Hepatocyte (in vitro differentiated cells): ENCODE results near the gene PITPNC1. TPM values are rescaled to one million over a fixed set of nuclear protein-coding genes. Genes with fewer than 3 reads are reported as not detected.

Experiments used
- DNase-seq: peaks from one replicate; pipeline ENCODE4 v3.0.0-alpha.2; 2016; ENCODE audit warnings: low spot score
- H2AFZ ChIP-seq: fragments of 200-600 bp; sonication (generic); 2 replicates; pipeline ENCODE4 v1.6.0; 2016; ENCODE audit warnings: antibody characterized with exemption, mild to moderate bottlenecking
- H3K27ac ChIP-seq: fragments of 200-600 bp; sonication (generic); 2 replicates; pipeline ENCODE4 v1.5.1; 2016; ENCODE audit warnings: mild to moderate bottlenecking
- H3K27me3 ChIP-seq: fragments of 200-600 bp; sonication (generic); 2 replicates; pipeline ENCODE4 v1.6.1; 2016
- H3K36me3 ChIP-seq: fragments of 200-600 bp; sonication (generic); replicated peaks from 2 replicates; pipeline ENCODE4 v1.5.1; 2016; ENCODE audit warnings: low read depth; ENCODE audit not compliant: insufficient read depth
- H3K4me1 ChIP-seq: fragments of 200-600 bp; sonication (generic); 2 replicates; pipeline ENCODE4 v1.5.1; 2016; ENCODE audit warnings: mild to moderate bottlenecking, moderate library complexity; ENCODE audit not compliant: insufficient read depth
- H3K4me2 ChIP-seq: fragments of 200-600 bp; sonication (generic); 2 replicates; pipeline ENCODE4 v1.6.0; 2016
- H3K4me3 ChIP-seq: fragments of 200-600 bp; sonication (generic); 2 replicates; pipeline ENCODE4 v1.5.1; 2016; ENCODE audit warnings: mild to moderate bottlenecking
- H3K79me2 ChIP-seq: fragments of 200-600 bp; sonication (generic); 2 replicates; pipeline ENCODE4 v1.6.0; 2017; ENCODE audit warnings: mild to moderate bottlenecking
- H3K9me2 ChIP-seq: fragments of 200-600 bp; sonication (generic); replicated peaks from 2 replicates; pipeline ENCODE4 v1.6.0; 2017; ENCODE audit warnings: mild to moderate bottlenecking; ENCODE audit not compliant: insufficient read depth
- H3K9me3 ChIP-seq: fragments of 200-600 bp; sonication (generic); 2 replicates; pipeline ENCODE4 v1.5.1; 2016; ENCODE audit warnings: low read depth, mild to moderate bottlenecking
- H4K20me1 ChIP-seq: fragments of 200-600 bp; sonication (generic); 2 replicates; pipeline ENCODE4 v1.6.0; 2016; ENCODE audit warnings: mild to moderate bottlenecking; ENCODE audit not compliant: insufficient read depth, poor library complexity, severe bottlenecking
- CTCF ChIP-seq: fragments of 200-600 bp; sonication (generic); IDR thresholded peaks from 2 replicates; pipeline ENCODE4 v1.5.1; 2016; ENCODE audit warnings: antibody characterized with exemption, mild to moderate bottlenecking; ENCODE audit not compliant: poor library complexity
- EZH2 ChIP-seq: fragments of 200-600 bp; sonication (generic); IDR thresholded peaks from 2 replicates; pipeline ENCODE4 v1.6.1; 2016; ENCODE audit warnings: antibody characterized with exemption, mild to moderate bottlenecking, borderline replicate concordance
- EZH2phosphoT487 ChIP-seq: fragments of 200-600 bp; sonication (generic); IDR thresholded peaks from one replicate; pipeline ENCODE4 v1.6.1; 2018; ENCODE audit warnings: antibody characterized with exemption, mild to moderate bottlenecking, low read depth, moderate library complexity; ENCODE audit not compliant: unreplicated experiment, severe bottlenecking
- WGBS: methylation state at CpG from one replicate; pipeline ENCODE4 v1.1.6; 2016; ENCODE audit warnings: low lambda C conversion rate; ENCODE audit errors: missing lambda C conversion rate; 5-methylcytosine and 5-hydroxymethylcytosine counted together
- polyA plus RNA-seq: library from polyadenylated mRNA; unstranded; fragments of >200 nt; fragmentation: Nextera tagmentation; extraction: Ambion mirVana; gene quantifications from 2 replicates; pipeline ENCODE4 v1.2.1, GENCODE V29; 2016
- total RNA-seq: library from RNA; depleted of rRNA; stranded (reverse); fragments of >200 nt; gene quantifications from 2 replicates; pipeline ENCODE4 v1.2.3, GENCODE V29; 2014

PITPNC1 gene
- total and polyA plus RNA-seq, 2 experiments from 2014 or later: 4.6 to 8.1 TPM

- Histone ChIP-seq H3K79me2 (no peaks in the 10 kb centered on the region), H4K20me1 (no peaks in the 10 kb centered on the region), H3K9me3 (no peaks in the 10 kb centered on the region), H2AFZ (no peak overlapping the region), H3K9me2 (no peaks in the 10 kb centered on the region), H3K4me2 (peak overlapping the region; percentile 59), H3K36me3 (no peaks in the 10 kb centered on the region), H3K4me1 (peaks cover 4% of the 10 kb centered on the region), H3K27ac (peak overlapping the region; percentile 61), H3K27me3 (no peaks in the 10 kb centered on the region), H3K4me3 (no peak overlapping the region)
- DNase-seq: no peak
- 88% methylated on average over 7 of the region's 7 CpGs for WGBS
- TF ChIP-seq EZH2phosphoT487: no peak
- TF ChIP-seq CTCF: no peak
- no peak for TF ChIP-seq EZH2
Observed at GRCh38 chr17:67440277-67441051, 63.4 kb downstream of the PITPNC1 start.

GRCh38 chr17:67441052-67441895, 64.2 kb downstream of the PITPNC1 start:
- WGBS: 62% methylated on average over 19 of the region's 19 CpGs
- no peak overlapping the region for H3K4me3 ChIP-seq
- H2AFZ ChIP-seq: no peak overlapping the region
- H3K36me3 ChIP-seq: no peaks in the 10 kb centered on the region
- H3K27ac ChIP-seq: peak overlapping the region; percentile 61
- H4K20me1 ChIP-seq: no peaks in the 10 kb centered on the region
- no peaks in the 10 kb centered on the region for H3K9me2 ChIP-seq
- H3K4me2 ChIP-seq: peak overlapping the region; percentile 59
- no peaks in the 10 kb centered on the region for H3K9me3 ChIP-seq
- DNase-seq: peak; percentile 48
- TF ChIP-seq EZH2phosphoT487 (no peak), EZH2 (no peak), CTCF (no peak)
- no peaks in the 10 kb centered on the region for H3K79me2 ChIP-seq
- H3K4me1 ChIP-seq: peaks cover 4% of the 10 kb centered on the region
- no peaks in the 10 kb centered on the region for H3K27me3 ChIP-seq

DNA sequence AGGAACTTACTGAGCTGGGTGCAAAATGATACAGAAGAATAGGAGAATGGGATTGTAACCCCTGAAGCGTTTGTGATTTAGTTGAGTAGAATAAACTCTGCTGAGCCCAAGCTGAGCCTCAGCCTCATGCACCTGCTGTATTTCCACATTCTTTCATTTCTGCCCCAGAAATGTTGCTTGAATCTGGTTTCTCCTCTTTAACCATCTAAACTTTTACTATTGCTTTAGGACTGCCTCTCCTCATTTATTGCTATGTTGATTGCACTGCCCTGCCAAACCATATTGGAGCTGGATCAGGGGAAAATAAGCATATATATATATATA, 64.8 kb downstream of the PITPNC1 start:
- H3K4me1 ChIP-seq: peaks cover 4% of the 10 kb centered on the region
- no peak overlapping the region for H3K4me3 ChIP-seq
- peak overlapping the region; percentile 59 for H3K4me2 ChIP-seq
- peak overlapping the region; percentile 61 for H3K27ac ChIP-seq
- 92% methylated on average over 1 of the region's 1 CpG for WGBS
- H2AFZ ChIP-seq: no peak overlapping the region
- no peaks in the 10 kb centered on the region for H3K79me2 ChIP-seq
- no peaks in the 10 kb centered on the region for H3K9me3 ChIP-seq
- no peaks in the 10 kb centered on the region for H3K36me3 ChIP-seq
- DNase-seq: no peak
- H3K9me2 ChIP-seq: no peaks in the 10 kb centered on the region
- TF ChIP-seq EZH2phosphoT487 (no peak), EZH2 (no peak), CTCF (no peak)
- H4K20me1 ChIP-seq: no peaks in the 10 kb centered on the region
- no peaks in the 10 kb centered on the region for H3K27me3 ChIP-seq
